ENCODE data around the gene LPAR6.

The LPAR6 gene

GRCh38 chr13:48369988-48370387, 42.9 kb downstream of the LPAR6 start:
- no peak for DNase-seq (ENCODE audit: low read depth)

Data from activated T-cell treated with anti-CD3 and anti-CD28 coated beads for 24 hours (primary cell).